Brain microvascular endothelial cell (primary cell): ENCODE data around the gene FAM174C.

Experiments used
- DNase-seq: peaks from one replicate; pipeline ENCODE4 v3.0.0-alpha.2; 2020
- H3K27ac ChIP-seq: fragments of 250-450 bp; sonication (Bioruptor Pico); 2 replicates; pipeline ENCODE4 v1.5.1; 2020; ENCODE audit warnings: mild to moderate bottlenecking, moderate library complexity
- H3K27me3 ChIP-seq: fragments of 250-450 bp; sonication (Bioruptor Pico); replicated peaks from 2 replicates; pipeline ENCODE4 v1.5.1; 2020; ENCODE audit warnings: mild to moderate bottlenecking
- H3K36me3 ChIP-seq: fragments of 250-450 bp; sonication (Bioruptor Pico); replicated peaks from 2 replicates; pipeline ENCODE4 v1.5.1; 2020; ENCODE audit warnings: mild to moderate bottlenecking
- H3K4me3 ChIP-seq: 2 replicates; pipeline ENCODE4 v1.5.1; 2011; ENCODE audit warnings: low read depth, mild to moderate bottlenecking, control low read depth, low read length, moderate library complexity
- in situ Hi-C: cut with HindIII; loops from 2 replicates; pipeline ENCODE4 v1.10.0; 2017; ENCODE audit warnings: low sequenced_read_pairs, low pct_ligation_motif_present
- TF ChIP-seq, protein P1 (sequence below): IDR thresholded peaks from 2 replicates; pipeline ENCODE4 v1.5.1; 2011; ENCODE audit warnings: low read depth, mild to moderate bottlenecking, moderate library complexity, low read length, control low read depth, inconsistent platforms; ENCODE audit errors: missing control alignments

The FAM174C gene

DNA sequence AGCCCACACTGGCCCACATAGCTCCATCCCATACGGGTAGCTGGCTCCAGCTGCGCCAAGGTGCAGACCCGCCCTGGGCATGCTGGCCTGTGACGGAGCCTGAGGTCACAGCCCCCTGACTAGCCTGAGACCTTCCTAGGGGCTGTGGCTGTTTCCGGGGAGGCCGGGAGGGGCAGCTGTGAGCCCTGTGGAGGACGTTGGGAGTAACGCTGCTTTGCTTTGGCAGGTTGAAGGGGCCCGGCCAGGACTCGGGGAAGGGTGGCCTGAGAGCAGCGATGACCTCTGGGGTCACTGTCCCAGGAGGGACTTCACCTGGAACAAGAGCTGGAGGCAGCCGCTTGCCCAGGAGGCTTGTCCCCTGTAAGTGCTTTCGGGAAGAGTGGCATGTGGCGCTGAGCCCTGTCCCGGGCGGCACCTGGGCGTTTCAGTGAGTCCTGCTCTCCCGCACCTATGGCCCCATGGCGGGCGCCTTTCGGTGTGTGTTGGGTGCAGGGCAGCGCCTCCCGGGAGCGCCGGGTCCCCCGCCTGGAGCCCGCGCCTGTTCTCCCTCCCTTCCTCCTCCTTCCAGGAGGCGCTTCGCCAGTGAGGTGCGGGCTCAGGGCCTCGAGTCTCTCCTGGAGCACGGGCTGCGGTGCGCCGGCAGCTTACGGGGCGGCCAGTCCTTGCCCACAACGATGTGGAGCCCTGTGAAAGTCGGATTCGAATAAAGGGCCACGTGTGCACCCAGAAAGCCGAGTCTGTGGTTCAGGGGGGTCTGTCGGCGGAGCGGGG lies 1.1 kb upstream of the FAM174C start:
- in situ Hi-C loops: no loop called here
- Histone ChIP-seq H3K27me3 (no peaks in the 10 kb centered on the region), H3K4me3 (peak overlapping the region; percentile 43), H3K36me3 (peaks cover 45% of the 10 kb centered on the region), H3K27ac (peak overlapping the region; percentile 94)
- TF ChIP-seq, protein P1, sequence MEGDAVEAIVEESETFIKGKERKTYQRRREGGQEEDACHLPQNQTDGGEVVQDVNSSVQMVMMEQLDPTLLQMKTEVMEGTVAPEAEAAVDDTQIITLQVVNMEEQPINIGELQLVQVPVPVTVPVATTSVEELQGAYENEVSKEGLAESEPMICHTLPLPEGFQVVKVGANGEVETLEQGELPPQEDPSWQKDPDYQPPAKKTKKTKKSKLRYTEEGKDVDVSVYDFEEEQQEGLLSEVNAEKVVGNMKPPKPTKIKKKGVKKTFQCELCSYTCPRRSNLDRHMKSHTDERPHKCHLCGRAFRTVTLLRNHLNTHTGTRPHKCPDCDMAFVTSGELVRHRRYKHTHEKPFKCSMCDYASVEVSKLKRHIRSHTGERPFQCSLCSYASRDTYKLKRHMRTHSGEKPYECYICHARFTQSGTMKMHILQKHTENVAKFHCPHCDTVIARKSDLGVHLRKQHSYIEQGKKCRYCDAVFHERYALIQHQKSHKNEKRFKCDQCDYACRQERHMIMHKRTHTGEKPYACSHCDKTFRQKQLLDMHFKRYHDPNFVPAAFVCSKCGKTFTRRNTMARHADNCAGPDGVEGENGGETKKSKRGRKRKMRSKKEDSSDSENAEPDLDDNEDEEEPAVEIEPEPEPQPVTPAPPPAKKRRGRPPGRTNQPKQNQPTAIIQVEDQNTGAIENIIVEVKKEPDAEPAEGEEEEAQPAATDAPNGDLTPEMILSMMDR: no peak
- DNase-seq: no peak

DNA sequence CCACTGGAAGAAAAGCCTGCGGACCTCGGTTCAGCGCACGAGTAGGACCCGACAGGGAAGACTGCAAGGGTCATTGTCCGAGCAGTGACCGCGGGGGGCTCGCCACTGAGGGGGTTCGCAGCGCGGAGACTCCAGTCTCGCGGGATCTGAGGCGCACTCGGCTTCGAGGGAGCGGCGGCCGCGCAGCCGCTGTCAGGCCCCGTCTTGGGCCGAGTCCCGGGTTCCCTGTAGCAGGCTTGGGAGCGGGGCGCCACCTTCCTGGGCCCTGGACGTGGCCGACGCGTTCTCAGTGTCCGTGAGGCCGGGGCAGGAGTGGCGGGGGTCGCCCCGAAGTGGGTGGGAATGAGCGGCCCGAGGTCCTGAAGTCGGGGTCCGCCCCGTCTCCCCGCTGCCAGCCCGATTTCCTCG lies 474 bp upstream of the FAM174C start:
- peak overlapping the region; percentile 43 for H3K4me3 ChIP-seq
- no peaks in the 10 kb centered on the region for H3K27me3 ChIP-seq
- in situ Hi-C loops: no loop called here
- TF ChIP-seq, protein P1: no peak
- H3K27ac ChIP-seq: peak overlapping the region; percentile 94
- peaks cover 47% of the 10 kb centered on the region for H3K36me3 ChIP-seq
- no peak for DNase-seq

DNA sequence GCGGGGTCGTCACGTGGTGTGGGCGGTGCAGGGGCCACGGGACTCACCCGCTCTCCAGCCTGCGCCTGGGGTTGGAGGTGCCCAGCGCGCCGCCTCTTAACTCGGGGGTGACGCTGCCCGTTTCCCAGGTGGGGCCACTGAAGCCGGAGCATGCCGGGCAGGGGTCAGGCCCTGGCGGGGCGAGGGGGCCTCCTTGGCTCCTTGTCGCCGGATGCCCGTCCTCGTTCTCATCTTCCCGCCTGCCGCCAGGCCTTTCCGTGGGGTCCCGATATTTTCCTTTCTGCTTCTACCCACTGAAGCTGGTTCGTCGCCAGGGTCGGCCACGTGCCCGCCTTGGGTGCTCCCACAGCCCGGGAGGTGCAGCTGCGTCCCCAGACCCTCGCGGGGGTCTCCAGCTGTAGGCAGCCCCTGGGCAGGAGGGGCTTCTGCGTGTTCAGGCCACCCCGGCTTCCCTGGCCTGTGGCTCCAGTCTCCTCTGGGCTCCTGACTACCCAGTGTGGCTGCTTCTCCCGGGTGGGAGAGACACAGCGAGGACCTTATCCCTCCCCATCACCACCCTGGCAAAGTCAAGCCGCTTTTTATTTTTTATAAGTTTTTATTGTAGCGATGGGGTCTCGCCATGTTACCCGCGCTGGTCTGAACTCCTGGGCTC lies 772 bp downstream of the FAM174C start:
- DNase-seq: no peak
- in situ Hi-C loops: no loop called here
- TF ChIP-seq, protein P1: no peak
- H3K27ac ChIP-seq: peak overlapping the region; percentile 94
- peaks cover 43% of the 10 kb centered on the region for H3K36me3 ChIP-seq
- H3K27me3 ChIP-seq: no peaks in the 10 kb centered on the region
- peak overlapping the region; percentile 72 for H3K4me3 ChIP-seq

DNA sequence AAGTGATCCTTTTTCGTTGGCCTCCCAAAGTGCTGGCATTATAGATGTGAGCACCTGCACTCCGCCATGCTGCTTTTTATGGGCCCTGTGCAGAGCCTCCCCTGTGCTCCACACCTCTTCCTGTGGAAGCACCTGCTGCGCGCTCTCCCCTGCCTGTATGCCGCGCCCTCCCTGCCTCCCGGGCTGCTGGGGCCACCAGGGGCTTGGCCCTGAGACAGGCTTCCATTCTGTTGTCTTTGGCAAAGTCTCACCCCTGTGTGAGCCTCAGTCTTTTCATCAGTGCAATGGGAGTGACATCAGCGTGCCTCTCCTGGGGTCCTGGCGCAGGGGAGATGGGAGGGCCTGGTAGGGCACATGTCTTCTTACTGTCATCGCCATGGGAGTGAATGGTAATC lies 1.3 kb downstream of the FAM174C start:
- Histone ChIP-seq H3K36me3 (peaks cover 37% of the 10 kb centered on the region), H3K27ac (no peak overlapping the region), H3K4me3 (no peak overlapping the region), H3K27me3 (no peaks in the 10 kb centered on the region)
- TF ChIP-seq, protein P1: no peak
- DNase-seq: no peak
- in situ Hi-C loops: no loop called here

DNA sequence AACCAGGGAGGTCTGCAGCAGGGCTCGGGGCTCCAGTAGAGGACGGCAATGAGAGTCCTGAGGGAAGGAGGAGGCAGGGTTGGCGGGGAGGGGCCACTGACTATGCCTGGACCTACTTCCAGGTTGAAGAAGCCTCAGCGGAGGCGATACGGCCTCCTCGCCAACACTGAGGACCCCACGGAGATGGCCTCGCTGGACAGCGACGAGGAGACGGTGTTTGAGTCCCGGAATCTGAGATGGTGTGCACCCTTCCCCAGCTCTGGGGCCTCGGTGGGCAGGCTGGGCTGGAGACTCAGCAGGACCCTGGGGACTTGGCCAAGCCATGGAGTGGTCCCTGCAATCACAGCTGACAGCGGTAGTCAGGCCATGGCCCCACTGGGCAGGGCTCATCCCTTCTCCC lies 1.7 kb downstream of the FAM174C start:
- DNase-seq: no peak
- peaks cover 33% of the 10 kb centered on the region for H3K36me3 ChIP-seq
- in situ Hi-C loops: no loop called here

More for the DNA sequence above, 1.7 kb downstream of the FAM174C start:
- TF ChIP-seq, protein P1: no peak
- Histone ChIP-seq H3K27me3 (no peaks in the 10 kb centered on the region), H3K4me3 (no peak overlapping the region), H3K27ac (no peak overlapping the region)
